ENCODE measurements around the gene BEX1.
"Not testable (repeated sequence)": the region's sequence is repeated elsewhere in the genome, so short reads cannot be mapped to it uniquely, and the experiment has no call there.

BEX1 gene

DNA sequence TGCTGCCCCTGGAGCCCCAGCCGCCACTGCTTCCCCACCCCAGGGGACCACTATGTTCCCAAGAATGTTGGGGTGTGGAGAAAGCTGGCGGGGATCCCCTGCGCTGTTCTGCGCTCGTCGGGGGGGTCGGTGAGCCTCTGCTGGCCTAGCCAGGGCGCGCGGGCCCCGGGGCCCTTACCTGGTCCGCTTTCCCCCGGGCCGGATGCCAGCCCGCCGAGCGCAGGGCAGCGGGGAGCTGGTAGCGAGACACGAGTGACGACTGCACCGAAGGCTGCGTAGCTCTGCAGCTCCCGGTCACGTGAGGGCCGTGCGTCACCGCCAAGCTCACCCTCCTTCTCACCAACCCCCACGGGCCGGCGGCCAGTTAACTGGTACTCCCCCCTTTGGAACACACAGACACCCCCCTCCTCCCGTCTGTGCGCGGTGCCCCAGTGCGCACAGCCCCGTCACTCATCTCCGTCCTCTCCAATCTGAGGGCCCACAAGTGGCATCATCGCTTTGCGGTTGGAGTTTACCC is at the start of gene BEX1:
Gene BEX1, minus strand, starts transcription at position 254 of the 517 bp plus-strand sequence. CDS start 897 bp downstream, outside the sequence.
- DNase-seq (ENCODE audit: low read depth) = no peak

- not testable (repeated sequence) for DNase-seq (ENCODE audit: low read depth)
These were observed 45.5 kb upstream of the BEX1 start for GRCh38 chrX:103109497-103109896.

GRCh38 chrX:103107836-103108235 is 43.9 kb upstream of the BEX1 start:
- no peak for DNase-seq (ENCODE audit: low read depth)

GRCh38 chrX:103107227-103107737 is 43.3 kb upstream of the BEX1 start:
- not testable (repeated sequence) for DNase-seq (ENCODE audit: low read depth)

GRCh38 chrX:103104370-103104769 is 40.4 kb upstream of the BEX1 start:
- DNase-seq (ENCODE audit: low read depth) = not testable (repeated sequence)

- not testable (repeated sequence) for DNase-seq (ENCODE audit: low read depth)
These were observed 39.9 kb upstream of the BEX1 start for GRCh38 chrX:103103866-103104265.

DNA sequence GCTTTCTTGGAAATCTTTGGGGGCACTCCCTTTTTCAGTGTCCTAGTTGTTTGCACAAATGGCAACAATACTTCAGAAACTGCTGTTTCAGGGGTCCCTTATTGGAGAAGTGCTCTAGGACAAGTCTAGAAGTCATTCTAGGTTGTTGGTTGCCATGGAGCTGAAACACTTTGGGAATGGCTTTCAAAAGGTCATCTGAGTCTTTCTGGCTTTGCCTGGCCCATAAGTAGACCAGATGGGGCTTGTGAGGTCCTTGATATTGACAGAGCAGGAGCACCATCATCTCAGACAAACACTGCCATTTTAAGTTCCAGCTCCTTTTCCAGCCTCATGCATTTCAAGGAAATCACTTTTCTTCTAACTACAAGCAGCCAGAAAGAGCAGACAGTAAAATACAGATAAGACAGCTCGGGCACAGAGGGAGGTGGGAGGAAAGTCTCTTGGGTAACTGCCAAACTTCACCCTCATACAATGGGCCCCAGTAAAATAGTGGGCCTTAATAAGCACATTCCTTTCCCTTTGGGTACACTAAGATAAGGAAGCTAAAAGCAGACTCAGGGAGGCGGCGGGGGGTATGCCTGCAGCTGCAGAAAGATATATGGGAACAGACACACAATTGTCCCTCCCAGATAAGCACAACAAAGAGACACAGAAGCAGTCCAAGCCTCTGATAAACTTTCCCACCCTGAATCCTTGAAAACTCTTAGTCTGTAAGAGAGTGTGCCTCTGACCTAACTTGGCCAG is 37.5 kb upstream of the BEX1 start:
- DNase-seq (ENCODE audit: low read depth) = no peak

- no peak for DNase-seq (ENCODE audit: low read depth)
These were observed 36.5 kb upstream of the BEX1 start for GRCh38 chrX:103100484-103100883.

DNA sequence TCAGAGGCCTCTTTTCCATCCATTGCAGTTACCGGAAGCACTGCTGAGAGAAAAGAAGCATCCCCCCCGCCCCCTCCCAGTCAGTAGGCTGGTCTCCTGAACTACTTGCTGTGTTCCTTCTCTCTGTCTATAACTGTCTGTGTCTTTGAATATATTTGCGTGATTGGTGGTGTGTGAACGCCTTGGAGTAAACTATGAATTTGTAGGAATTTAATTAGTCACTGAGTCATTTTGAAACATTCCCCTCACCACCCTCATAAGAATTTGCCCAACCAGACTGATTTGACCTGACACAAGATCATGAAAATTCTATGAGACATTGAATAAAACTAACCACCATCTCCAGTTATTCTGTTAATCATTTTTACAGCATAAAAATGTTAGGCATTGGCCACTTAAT is 35.7 kb upstream of the BEX1 start:
- DNase-seq (ENCODE audit: low read depth) = no peak

- DNase-seq (ENCODE audit: low read depth) = no peak
These were observed 34.5 kb upstream of the BEX1 start for GRCh38 chrX:103098488-103098887.

DNA sequence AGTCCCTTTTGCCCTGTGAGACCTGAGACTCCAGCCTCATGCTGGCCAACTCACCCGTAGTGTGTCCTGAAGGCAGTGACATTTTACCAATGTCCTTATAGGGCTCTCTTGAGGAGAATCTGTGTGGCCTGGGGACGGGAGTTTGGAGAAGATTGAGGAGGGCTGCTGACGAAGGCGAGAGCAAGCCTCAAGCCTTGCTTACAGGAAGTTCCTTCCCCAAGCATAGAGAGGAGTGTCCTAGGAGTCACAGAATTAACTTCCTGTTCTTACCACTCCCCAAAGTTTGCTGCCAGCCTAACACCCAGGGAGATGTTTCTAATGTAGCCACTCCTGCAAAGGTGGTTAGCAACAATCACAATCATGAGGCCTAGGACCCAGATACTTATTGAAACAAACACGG is 29.0 kb upstream of the BEX1 start, which contains the start of gene NXF3:
Gene NXF3, minus strand, starts transcription at position 202 of the 400 bp plus-strand sequence. Its CDS starts 120 bp downstream, at position 82.
- DNase-seq (ENCODE audit: low read depth) = no peak

GRCh38 chrX:103081051-103081450 is 17.1 kb upstream of the BEX1 start:
- no peak for DNase-seq (ENCODE audit: low read depth)

- no peak for DNase-seq (ENCODE audit: low read depth)
These were observed 9.5 kb upstream of the BEX1 start for GRCh38 chrX:103073467-103073866.

DNA sequence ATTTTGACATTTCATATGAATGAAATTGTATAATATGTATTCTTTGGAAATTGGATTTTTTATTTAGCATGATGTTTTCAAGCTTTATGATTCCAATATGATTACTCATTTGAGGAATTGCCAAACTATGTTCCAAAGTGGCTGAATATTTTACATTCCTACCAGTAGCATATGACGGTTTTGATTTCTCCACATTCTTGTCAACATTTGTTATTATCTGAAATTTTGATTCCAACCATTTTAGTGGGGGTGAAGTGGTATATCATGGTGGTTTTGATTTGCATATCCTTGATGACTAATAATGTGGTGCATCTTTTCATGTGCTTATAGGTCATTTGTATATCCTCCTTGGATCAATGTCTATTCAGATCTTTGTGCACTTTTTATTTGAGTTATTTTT is 2.6 kb upstream of the BEX1 start:
- no peak for DNase-seq (ENCODE audit: low read depth)

- DNase-seq (ENCODE audit: low read depth) = no peak
These were observed 653 bp downstream of the BEX1 start for GRCh38 chrX:103063191-103063845.

DNA sequence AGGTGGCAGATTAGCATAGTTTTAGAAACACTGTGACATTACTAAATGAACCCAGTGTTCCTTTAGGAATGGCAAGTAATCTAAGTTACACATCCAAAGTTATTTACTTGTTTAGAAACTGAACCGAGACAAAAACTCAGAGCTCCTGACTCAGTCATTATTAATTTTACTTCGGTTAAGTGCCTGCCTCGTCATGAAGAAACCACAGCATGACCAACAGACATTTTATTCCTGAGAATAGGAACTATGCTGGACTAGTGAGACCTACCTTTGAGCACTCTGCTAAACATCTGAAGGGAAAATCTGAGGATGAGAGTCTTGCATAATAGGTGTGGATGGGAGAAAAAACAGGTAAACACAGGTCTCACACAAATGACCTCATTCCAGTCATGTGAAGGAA is 2.5 kb downstream of the BEX1 start:
- DNase-seq (ENCODE audit: low read depth) = no peak

DNA sequence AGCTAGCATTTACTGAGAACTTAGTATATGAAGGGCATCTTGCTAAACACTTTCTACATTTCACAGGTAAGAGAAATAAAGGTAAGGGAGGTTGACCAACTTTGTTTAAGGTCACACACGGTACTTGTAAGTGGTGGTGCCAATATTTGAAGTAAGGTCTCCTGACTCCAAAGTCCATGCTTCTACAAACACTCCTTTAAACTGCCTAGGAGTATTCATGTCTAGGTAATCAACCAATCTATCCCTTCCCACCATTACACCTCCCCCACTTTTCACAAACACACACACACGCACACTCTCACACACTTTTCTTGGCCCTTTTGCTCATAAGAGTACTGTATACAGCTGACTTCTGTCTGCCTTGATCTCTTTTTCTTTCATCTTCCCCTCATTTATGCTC is 7.1 kb downstream of the BEX1 start:
- DNase-seq (ENCODE audit: low read depth) = no peak

GRCh38 chrX:103052625-103053024 is 11.3 kb downstream of the BEX1 start:
- no peak for DNase-seq (ENCODE audit: low read depth)

DNA sequence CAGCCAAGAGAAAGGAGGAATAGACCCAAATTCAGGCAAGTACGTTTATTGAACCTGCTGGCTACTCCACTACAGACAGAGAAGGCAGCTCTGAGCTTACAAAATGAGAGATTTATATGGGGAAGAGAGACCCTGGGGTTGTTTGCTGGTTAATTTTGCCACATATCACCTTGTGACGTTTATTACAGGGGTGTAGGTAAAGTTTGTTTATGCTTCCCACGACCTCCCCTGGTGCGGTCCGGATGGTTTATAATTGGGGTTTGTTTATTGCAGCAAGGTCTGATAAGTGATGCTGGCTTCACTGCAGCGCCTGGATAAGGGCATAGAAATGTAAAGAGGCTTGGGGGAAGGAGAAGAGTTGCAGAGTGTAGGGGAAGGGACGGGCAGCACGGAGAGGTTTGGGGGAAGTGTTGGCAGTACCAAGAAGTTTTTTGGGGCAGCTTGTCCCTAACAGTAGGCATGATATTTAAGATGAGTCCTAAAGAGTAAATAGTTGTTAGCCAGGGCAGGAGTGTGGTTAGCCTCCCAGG is 12.6 kb downstream of the BEX1 start:
- no peak for DNase-seq (ENCODE audit: low read depth)

DNA sequence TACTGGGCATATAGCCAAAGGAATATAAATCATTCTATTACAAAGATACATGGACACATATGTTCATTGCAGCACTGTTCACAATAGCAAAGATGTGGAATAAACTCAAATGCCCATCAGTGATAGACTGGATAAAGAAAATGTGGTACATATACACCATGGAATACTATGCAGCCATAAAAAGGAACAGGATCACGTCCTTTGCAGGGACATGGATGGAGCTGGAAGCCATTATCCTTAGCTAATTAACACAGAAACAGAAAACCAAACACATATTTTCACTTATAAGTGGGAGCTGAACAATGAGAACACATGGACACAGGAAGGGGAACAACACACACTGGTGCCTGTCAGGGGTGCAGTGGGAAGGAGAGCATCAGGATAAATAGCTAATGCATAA is 30.6 kb downstream of the BEX1 start:
- not testable (repeated sequence) for DNase-seq (ENCODE audit: low read depth)

DNA sequence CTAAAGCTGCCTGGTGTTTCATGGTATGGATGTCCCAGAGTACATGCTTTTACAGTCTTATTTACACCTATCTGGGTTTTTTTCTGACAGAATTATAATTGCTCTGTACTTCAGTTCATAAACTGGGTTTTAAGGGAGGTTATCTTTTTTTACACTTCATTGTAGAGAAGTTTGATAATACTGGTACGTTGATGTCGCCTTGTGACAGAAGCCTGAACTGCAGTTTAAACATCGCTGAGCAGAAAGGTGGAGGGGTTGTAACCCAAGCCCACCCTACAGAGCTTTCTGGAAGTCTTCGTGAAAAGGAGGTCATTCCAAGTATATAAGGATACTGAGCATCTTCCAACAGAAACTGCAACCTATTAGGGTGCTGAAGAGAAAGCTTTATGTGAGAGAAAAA is 46.4 kb downstream of the BEX1 start:
- no peak for DNase-seq (ENCODE audit: low read depth)

GRCh38 chrX:103012945-103013344 is 51.0 kb downstream of the BEX1 start:
- no peak for DNase-seq (ENCODE audit: low read depth)

Data from activated T-cell treated with anti-CD3 and anti-CD28 coated beads for 1 hour (primary cell).